Chondrocyte (in vitro differentiated cells): ENCODE measurements around the gene GID4. TPM values are rescaled to one million over a fixed set of nuclear protein-coding genes. Genes with fewer than 3 reads are reported as not detected.

Experiments
- DNase-seq: peaks from one replicate; pipeline ENCODE4 v3.0.0; 2021; ENCODE audit warnings: mixed read lengths, low spot score
- H3K27ac Mint-ChIP-seq: one replicate; pipeline ENCODE4 v1.8.0; 2021; ENCODE audit warnings: mild to moderate bottlenecking, moderate library complexity, mixed read lengths; ENCODE audit not compliant: unreplicated experiment
- H3K27me3 Mint-ChIP-seq: 2 replicates; pipeline ENCODE4 v1.8.0; 2021; ENCODE audit warnings: low read depth, mixed read lengths
- H3K36me3 Mint-ChIP-seq: 2 replicates; pipeline ENCODE4 v1.8.0; 2021; ENCODE audit warnings: low read depth, mixed read lengths
- H3K4me1 Mint-ChIP-seq: 2 replicates; pipeline ENCODE4 v1.8.0; 2021; ENCODE audit warnings: low read depth, mild to moderate bottlenecking, mixed read lengths
- H3K4me3 Mint-ChIP-seq: one replicate; pipeline ENCODE4 v1.8.0; 2021; ENCODE audit warnings: mild to moderate bottlenecking, moderate library complexity, mixed read lengths; ENCODE audit not compliant: unreplicated experiment
- H3K9me3 Mint-ChIP-seq: 2 replicates; pipeline ENCODE4 v1.8.0; 2021; ENCODE audit warnings: low read depth, mixed read lengths
- total RNA-seq: library from RNA; stranded (reverse); gene quantifications from 3 replicates; pipeline ENCODE4 v1.2.1, GENCODE V29; 2021
- TF ChIP-seq, protein P1 (sequence below): fragments of 200-600 bp; sonication (generic); IDR thresholded peaks from 2 replicates; pipeline ENCODE4 v1.5.0; 2021; ENCODE audit warnings: antibody characterized with exemption, mild to moderate bottlenecking, moderate library complexity

Gene GID4
- total RNA-seq, 1 donor from 2014 or later: 9.7 TPM

DNA sequence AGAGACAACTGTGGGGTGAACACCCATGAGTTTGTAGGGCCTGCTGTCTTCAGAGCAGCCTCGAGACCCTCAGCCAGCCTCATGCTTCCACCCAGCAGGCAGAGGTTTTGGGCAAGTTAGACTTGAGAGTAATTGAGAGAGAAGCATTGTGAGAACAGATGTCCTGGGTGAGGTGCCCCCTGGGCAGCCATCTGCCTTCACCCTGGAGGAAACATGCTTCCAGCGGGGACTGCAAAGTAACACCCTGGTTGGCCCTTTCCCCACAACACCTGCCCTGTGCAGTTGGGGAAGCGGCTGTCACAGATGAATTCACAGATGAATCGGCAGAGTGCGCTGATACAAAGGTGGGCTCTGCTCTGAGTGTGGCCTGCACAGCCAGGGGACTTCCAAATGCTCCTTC is 23.6 kb upstream of the GID4 start:
- Mint-ChIP-seq H3K27me3 (no peaks in the 10 kb centered on the region), H3K4me1 (peaks cover 7% of the 10 kb centered on the region), H3K36me3 (peaks cover 10% of the 10 kb centered on the region), H3K4me3 (no peak overlapping the region), H3K27ac (no peak overlapping the region), H3K9me3 (no peaks in the 10 kb centered on the region)
- peak; percentile 15 for DNase-seq
- TF ChIP-seq, protein P1, sequence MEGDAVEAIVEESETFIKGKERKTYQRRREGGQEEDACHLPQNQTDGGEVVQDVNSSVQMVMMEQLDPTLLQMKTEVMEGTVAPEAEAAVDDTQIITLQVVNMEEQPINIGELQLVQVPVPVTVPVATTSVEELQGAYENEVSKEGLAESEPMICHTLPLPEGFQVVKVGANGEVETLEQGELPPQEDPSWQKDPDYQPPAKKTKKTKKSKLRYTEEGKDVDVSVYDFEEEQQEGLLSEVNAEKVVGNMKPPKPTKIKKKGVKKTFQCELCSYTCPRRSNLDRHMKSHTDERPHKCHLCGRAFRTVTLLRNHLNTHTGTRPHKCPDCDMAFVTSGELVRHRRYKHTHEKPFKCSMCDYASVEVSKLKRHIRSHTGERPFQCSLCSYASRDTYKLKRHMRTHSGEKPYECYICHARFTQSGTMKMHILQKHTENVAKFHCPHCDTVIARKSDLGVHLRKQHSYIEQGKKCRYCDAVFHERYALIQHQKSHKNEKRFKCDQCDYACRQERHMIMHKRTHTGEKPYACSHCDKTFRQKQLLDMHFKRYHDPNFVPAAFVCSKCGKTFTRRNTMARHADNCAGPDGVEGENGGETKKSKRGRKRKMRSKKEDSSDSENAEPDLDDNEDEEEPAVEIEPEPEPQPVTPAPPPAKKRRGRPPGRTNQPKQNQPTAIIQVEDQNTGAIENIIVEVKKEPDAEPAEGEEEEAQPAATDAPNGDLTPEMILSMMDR: no peak

DNA sequence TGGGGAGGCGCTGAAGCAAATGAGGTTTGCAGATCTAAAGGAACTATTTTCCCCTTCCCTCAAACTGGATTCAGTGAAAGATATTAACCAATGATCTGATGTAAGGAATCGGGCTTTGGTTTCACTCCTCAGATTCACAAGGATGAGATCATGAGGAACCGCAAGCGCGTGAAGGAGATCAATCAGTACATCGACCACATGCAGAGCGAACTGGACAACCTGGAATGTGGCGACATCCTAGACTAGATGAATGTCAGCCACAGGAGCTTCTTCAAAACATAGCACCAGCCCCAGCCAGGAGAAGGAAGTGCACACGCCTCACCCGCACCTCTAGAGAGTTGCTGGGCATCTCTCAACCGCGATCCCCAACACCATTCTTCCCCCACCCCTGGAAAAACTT is 22.8 kb upstream of the GID4 start:
- Mint-ChIP-seq H3K36me3 (peaks cover 16% of the 10 kb centered on the region), H3K4me3 (no peak overlapping the region), H3K9me3 (no peaks in the 10 kb centered on the region), H3K4me1 (peaks cover 7% of the 10 kb centered on the region), H3K27ac (no peak overlapping the region), H3K27me3 (no peaks in the 10 kb centered on the region)
- TF ChIP-seq, protein P1: no peak
- DNase-seq: peak; percentile 21

DNA sequence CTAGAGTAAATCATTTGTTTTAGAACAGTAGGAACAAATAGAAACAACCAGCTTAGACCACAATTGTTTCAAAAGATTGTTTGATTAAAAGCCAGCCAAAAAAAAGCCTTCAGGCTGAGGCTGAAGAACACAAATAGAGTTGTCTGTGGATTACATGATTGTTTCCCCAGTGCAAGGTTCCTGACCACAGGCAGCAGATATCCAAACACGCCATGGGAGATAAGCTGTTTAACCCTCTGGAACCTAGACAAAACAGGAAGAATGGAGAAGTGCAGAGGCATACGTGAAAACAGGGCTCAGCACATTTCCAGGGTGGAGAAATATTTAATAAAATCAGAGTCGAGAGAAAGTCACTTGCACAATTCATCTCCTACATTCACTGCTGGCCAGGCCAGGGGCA is 21.2 kb upstream of the GID4 start:
- TF ChIP-seq, protein P1: no peak
- Mint-ChIP-seq H3K36me3 (peaks cover 14% of the 10 kb centered on the region), H3K27ac (no peak overlapping the region), H3K4me1 (peaks cover 7% of the 10 kb centered on the region), H3K9me3 (no peaks in the 10 kb centered on the region), H3K27me3 (no peaks in the 10 kb centered on the region), H3K4me3 (no peak overlapping the region)
- no peak for DNase-seq

DNA sequence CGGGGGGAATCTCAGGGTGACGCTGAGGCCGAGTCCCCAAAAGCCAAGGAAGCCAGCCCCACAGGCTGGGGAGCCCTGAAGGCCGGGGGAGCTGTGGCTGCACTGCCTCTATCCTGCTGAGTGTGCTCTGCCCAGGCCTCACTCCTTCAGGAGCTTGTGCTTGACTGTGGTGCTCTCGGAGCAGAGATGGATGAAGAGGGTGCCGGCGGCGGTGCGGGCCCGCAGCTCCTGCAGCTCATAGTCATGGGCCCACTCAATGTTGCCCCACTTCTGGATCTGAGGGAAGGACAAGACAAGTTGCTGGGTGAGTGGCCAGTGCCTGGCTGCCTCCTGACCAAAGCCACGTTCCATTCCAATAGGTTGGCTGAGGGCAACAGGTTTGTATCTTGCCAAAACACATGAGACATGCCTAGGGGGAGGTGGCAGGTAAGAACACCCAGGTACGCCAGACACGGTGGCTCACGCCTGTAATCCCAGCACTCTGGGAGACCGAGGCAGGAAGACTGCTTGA is 20.7 kb upstream of the GID4 start:
- no peak overlapping the region for H3K4me3 Mint-ChIP-seq
- DNase-seq: no peak
- peaks cover 7% of the 10 kb centered on the region for H3K4me1 Mint-ChIP-seq
- no peak overlapping the region for H3K27ac Mint-ChIP-seq
- no peaks in the 10 kb centered on the region for H3K9me3 Mint-ChIP-seq
- H3K36me3 Mint-ChIP-seq: peaks cover 14% of the 10 kb centered on the region
- no peaks in the 10 kb centered on the region for H3K27me3 Mint-ChIP-seq
- TF ChIP-seq, protein P1: no peak

DNA sequence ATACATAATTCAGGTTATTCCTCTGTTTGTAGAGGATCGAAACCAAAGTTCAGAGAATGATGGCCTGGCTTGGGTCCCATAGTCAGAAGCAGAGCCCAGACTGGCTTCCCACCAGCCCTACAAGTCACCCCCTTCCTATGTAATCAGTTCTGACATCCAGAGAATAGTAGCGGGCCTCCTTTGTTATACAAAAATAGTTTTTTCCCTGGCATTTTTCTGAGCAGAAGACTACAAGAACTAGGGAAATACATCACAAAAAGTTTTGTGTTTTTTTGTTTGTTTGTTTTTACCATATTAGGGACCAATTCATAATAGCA is 19.4 kb upstream of the GID4 start:
- TF ChIP-seq, protein P1: no peak
- H3K27me3 Mint-ChIP-seq: no peaks in the 10 kb centered on the region
- H3K27ac Mint-ChIP-seq: no peak overlapping the region
- H3K9me3 Mint-ChIP-seq: no peaks in the 10 kb centered on the region
- no peak overlapping the region for H3K4me3 Mint-ChIP-seq
- DNase-seq: no peak
- H3K36me3 Mint-ChIP-seq: peaks cover 14% of the 10 kb centered on the region
- H3K4me1 Mint-ChIP-seq: peaks cover 7% of the 10 kb centered on the region
